ENCODE data around the gene ARHGAP35. TPM values are rescaled to one million over a fixed set of nuclear protein-coding genes. Genes with fewer than 3 reads are reported as not detected.
A peak's percentile ranks its signal among the peaks of the same experiment; 100 is the strongest.
"Not testable (repeated sequence)": the region's sequence is repeated elsewhere in the genome, so short reads cannot be mapped to it uniquely, and the experiment has no call there.

ARHGAP35 gene
- total RNA-seq, 1 experiment from 2014 or later = 23.6 TPM

DNA sequence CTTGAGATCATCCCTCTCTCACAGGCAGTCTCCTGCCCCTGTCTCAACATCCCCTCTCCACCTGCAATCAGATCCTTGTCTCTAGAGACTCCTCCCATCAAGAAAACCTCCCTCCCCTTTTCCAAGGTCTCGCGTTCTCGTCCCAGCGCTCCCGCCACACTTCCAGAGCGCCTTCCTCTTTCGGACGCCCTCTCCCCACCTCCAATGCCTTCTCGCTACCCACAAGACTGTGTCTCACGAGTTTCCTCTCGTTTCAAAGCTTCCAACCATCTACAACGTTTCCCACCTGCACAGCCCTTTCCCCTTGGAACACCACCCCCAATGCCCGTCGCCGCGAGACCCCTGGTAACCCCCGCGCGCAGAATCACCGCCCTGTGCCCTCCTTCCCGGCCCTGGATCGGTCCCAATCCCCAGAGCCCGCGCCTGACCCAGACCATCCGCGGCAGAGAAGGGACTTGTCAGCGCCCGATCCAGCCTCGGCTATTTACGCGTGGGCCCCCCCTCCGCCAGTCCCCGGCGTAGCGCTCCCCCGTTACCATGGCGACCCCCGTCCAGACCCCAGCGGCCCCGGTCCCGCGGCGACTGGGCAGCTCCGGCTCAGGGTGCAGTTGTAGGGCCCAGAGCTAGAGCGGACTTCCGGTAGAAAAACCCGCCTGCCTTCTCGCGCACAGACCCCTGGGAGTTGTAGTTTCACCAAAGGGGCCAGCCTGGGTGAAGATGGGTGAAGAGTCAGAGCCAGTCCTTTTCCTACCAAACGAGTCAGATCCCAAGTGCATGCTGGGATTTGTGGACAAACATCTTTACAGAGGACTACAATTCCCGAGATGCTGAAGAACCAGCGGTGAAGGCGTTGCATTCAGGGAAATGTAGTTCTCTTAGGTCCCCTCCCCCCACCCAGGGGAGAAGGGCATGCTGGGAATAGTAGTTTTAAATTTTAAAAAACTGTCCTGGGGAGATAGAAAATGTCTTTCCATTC lies 10.3 kb upstream of the ARHGAP35 start, which contains the start of gene AP2S1:
AP2S1 (minus strand) TSS at position 619 of the 976 bp plus-strand sequence; CDS start at position 539, 80 bp downstream.
- intact Hi-C loops (cut with micrococcal nuclease) = loop anchor here (10.0 kb wide), 1 partner anchor 404 kb away; the partner anchor contains the start of gene CCDC9

DNA sequence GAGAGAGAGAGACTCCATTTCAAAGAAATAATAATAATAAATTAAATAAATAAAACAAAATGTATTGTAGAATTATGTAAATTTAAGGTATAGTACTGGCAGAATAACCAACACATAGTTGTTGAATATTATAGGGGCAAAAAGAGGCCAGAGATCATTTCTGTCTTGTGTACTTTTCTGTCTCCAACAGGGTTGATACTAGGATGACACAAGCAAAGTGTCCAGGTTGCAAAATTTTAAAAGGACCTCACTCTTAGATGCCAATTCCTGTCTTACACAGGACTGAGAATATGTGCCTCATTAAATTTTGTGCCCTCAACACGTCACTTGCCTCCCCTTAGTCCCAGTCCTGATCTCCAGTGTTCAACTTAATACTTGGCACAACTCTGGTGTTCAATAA lies 8.0 kb upstream of the ARHGAP35 start:
- no peaks in the 10 kb centered on the region for H3K27me3 ChIP-seq (ENCODE audit: low read length)
- no peak for ATAC-seq
- H3K4me3 ChIP-seq (ENCODE audit: low read length) = no peak overlapping the region
- no peaks in the 10 kb centered on the region for H3K9me2 ChIP-seq (replicated peaks; ENCODE audit: low read length)
- POLR2A ChIA-PET (ENCODE audit: unreplicated experiment) = no interaction called here
- H4K20me1 ChIP-seq (ENCODE audit: low read length) = peaks cover 5% of the 10 kb centered on the region
- intact Hi-C loops (cut with micrococcal nuclease) = loop anchor here (10.0 kb wide), 1 partner anchor 402 kb away; the partner anchor contains the start of gene CCDC9
- no peak overlapping the region for H3K9ac ChIP-seq (ENCODE audit: low read length)
- BruUV-seq (replicated peaks) = no TSS peak
- H3K9me3 ChIP-seq (ENCODE audit: low read length) = no peaks in the 10 kb centered on the region
- no peak overlapping the region for H3K27ac ChIP-seq (ENCODE audit: low read length)
- H3K79me2 ChIP-seq (ENCODE audit: low read length) = peaks cover 21% of the 10 kb centered on the region
- H3K4me1 ChIP-seq (ENCODE audit: insufficient read depth, low read length) = peaks cover 15% of the 10 kb centered on the region; the same call in 1 of the 2 replicates
- CTCF ChIA-PET = no interaction called here
- no peaks in the 10 kb centered on the region for H3F3A ChIP-seq (ENCODE audit: low read length, unreplicated experiment)
- no peak for TF ChIP-seq EZH2phosphoT487 (IDR thresholded peaks at IDR 0.05; ENCODE audit: borderline replicate concordance, low read length)
- no peak for TF ChIP-seq EZH2 (IDR thresholded peaks at IDR 0.05; ENCODE audit: low read length, unreplicated experiment)
- TF ChIP-seq, protein P1, sequence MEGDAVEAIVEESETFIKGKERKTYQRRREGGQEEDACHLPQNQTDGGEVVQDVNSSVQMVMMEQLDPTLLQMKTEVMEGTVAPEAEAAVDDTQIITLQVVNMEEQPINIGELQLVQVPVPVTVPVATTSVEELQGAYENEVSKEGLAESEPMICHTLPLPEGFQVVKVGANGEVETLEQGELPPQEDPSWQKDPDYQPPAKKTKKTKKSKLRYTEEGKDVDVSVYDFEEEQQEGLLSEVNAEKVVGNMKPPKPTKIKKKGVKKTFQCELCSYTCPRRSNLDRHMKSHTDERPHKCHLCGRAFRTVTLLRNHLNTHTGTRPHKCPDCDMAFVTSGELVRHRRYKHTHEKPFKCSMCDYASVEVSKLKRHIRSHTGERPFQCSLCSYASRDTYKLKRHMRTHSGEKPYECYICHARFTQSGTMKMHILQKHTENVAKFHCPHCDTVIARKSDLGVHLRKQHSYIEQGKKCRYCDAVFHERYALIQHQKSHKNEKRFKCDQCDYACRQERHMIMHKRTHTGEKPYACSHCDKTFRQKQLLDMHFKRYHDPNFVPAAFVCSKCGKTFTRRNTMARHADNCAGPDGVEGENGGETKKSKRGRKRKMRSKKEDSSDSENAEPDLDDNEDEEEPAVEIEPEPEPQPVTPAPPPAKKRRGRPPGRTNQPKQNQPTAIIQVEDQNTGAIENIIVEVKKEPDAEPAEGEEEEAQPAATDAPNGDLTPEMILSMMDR (conservative IDR thresholded peaks at IDR 0.05; ENCODE audit: low read depth, low read length) = no peak
- no peak overlapping the region for H3K4me2 ChIP-seq (ENCODE audit: low read length)
- no peak overlapping the region for H2AFZ ChIP-seq (ENCODE audit: low read length)
- H3K36me3 ChIP-seq (ENCODE audit: low read depth, low read length) = peaks cover under 1% of the 10 kb centered on the region
- DNase-seq = no peak

More for the DNA sequence above, 10.3 kb upstream of the ARHGAP35 start, which contains the start of gene AP2S1:
- Histone ChIP-seq H3K9me3 (ENCODE audit: low read length) (no peaks in the 10 kb centered on the region), H3K79me2 (ENCODE audit: low read length) (peaks cover 37% of the 10 kb centered on the region), H3K27me3 (ENCODE audit: low read length) (no peaks in the 10 kb centered on the region), H3K9ac (ENCODE audit: low read length) (peak within 1 kb of the TSS; percentile 90), H3F3A (ENCODE audit: low read length, unreplicated experiment) (no peaks in the 10 kb centered on the region), H3K4me1 (ENCODE audit: insufficient read depth, low read length) (peaks cover 9% of the 10 kb centered on the region; the same call in 1 of the 2 replicates), H3K9me2 (replicated peaks; ENCODE audit: low read length) (no peaks in the 10 kb centered on the region), H4K20me1 (ENCODE audit: low read length) (peaks cover 5% of the 10 kb centered on the region), H3K36me3 (ENCODE audit: low read depth, low read length) (peaks cover 5% of the 10 kb centered on the region; the same call in 1 of the 2 replicates), H3K4me2 (ENCODE audit: low read length) (peak within 1 kb of the TSS; percentile 83), H2AFZ (ENCODE audit: low read length) (peak within 1 kb of the TSS; percentile 60), H3K27ac (ENCODE audit: low read length) (peak within 1 kb of the TSS; percentile 64), H3K4me3 (ENCODE audit: low read length) (peak within 1 kb of the TSS; percentile 89)
- ChIA-PET CTCF (no interaction called here), POLR2A (ENCODE audit: unreplicated experiment) (no interaction called here)
- TF ChIP-seq EZH2phosphoT487 (IDR thresholded peaks at IDR 0.05; ENCODE audit: borderline replicate concordance, low read length) = no peak
- TF ChIP-seq EZH2 (IDR thresholded peaks at IDR 0.05; ENCODE audit: low read length, unreplicated experiment) = no peak
- TF ChIP-seq, protein P1 (conservative IDR thresholded peaks at IDR 0.05; ENCODE audit: low read depth, low read length) = no peak
- ATAC-seq = peak; percentile 93
- BruUV-seq (replicated peaks) = no TSS peak
- DNase-seq = peak; percentile 97

DNA sequence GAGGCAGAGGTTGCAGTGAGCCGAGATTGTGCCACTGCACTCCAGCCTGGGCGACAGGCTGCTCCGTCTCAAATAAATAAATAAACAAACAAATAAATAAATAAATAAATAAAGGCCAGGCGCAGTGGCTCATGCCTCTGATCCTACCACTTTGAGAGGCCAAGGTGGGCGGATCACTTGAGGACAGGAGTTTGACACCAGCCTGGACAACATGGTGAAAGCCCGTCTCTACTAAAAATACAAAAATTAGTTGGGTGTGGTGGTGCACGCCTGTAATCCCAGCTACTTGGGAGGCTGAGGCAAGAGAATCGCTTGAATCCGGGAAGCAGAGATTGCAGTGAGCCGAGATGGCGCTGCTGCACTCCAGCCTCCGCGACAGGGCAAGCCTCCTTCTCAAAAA lies 6.1 kb upstream of the ARHGAP35 start:
- H3K9me3 ChIP-seq (ENCODE audit: low read length); H3K36me3 ChIP-seq (ENCODE audit: low read depth, low read length); H3K79me2 ChIP-seq (ENCODE audit: low read length); H3K4me2 ChIP-seq (ENCODE audit: low read length); H3K9ac ChIP-seq (ENCODE audit: low read length); CTCF ChIA-PET; H2AFZ ChIP-seq (ENCODE audit: low read length); POLR2A ChIA-PET (ENCODE audit: unreplicated experiment); H3K27ac ChIP-seq (ENCODE audit: low read length); DNase-seq; BruUV-seq (replicated peaks); H3K27me3 ChIP-seq (ENCODE audit: low read length); H3F3A ChIP-seq (ENCODE audit: low read length, unreplicated experiment); ATAC-seq; H3K9me2 ChIP-seq (replicated peaks; ENCODE audit: low read length); H4K20me1 ChIP-seq (ENCODE audit: low read length); H3K4me3 ChIP-seq (ENCODE audit: low read length): not testable (repeated sequence)
- intact Hi-C loops (cut with micrococcal nuclease) = loop anchor here (5.0 to 10.0 kb wide), 2 partner anchors 38 to 400 kb away; partner anchors contain the start of gene CCDC9
- peaks cover 13% of the 10 kb centered on the region; the same call in 1 of the 2 replicates for H3K4me1 ChIP-seq (ENCODE audit: insufficient read depth, low read length)
